HFF-Myc (cell line): Measurements from ENCODE around the gene YBX2.

Source experiments
- DNase-seq: peaks from one replicate; pipeline ENCODE4 v3.0.0-alpha.2; 2011; ENCODE audit warnings: low read depth; ENCODE audit errors: extremely low read depth
- H3K4me3 ChIP-seq: replicated peaks from 2 replicates; pipeline ENCODE4 v1.5.1; 2011; ENCODE audit warnings: low read depth, mild to moderate bottlenecking, control low read depth, low read length
- TF ChIP-seq, protein P1 (sequence below): IDR thresholded peaks from 2 replicates; pipeline ENCODE4 v1.5.1; 2012; ENCODE audit warnings: mild to moderate bottlenecking, low read depth, low read length, control low read depth; ENCODE audit errors: missing control alignments

The YBX2 gene

DNA sequence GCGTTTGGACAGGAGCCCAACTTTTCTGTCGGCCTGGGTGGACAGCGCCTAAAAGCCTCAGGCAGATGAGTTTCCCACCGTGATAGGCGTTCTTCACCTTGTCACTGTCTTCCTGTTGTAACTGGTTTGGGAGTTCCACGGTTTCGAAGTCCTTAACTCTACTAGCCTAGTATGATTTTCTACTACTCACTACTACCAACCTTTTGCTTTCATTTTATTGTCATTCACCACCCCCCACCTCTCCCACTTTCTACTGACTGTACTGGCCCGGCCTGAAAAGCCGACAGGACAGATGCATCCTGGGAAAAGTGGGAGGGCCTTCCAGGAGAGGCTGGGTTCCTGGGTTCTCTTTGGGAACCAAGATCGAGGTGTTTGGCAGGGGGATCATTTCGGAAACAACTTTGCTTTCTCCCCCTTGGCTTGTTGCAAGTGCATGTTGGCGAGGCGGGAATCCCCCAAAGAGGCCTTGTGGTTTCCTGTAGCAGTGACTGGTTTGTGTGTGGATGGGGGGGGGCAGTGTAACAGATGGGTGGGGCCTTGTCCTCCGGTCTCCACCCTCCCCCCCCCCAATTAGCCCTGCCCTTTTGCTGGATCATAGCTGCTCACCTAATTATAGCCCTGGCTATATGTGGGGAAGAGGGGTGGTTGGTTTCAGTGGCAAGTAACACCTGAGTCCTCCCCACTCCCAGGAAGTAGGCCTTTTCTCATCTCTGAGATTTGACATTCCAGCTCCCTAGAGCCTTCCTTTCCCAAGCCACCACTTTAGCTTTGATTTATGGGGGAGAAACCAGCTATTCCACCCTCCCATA is 14.4 kb upstream of the YBX2 start:
- TF ChIP-seq, protein P1, sequence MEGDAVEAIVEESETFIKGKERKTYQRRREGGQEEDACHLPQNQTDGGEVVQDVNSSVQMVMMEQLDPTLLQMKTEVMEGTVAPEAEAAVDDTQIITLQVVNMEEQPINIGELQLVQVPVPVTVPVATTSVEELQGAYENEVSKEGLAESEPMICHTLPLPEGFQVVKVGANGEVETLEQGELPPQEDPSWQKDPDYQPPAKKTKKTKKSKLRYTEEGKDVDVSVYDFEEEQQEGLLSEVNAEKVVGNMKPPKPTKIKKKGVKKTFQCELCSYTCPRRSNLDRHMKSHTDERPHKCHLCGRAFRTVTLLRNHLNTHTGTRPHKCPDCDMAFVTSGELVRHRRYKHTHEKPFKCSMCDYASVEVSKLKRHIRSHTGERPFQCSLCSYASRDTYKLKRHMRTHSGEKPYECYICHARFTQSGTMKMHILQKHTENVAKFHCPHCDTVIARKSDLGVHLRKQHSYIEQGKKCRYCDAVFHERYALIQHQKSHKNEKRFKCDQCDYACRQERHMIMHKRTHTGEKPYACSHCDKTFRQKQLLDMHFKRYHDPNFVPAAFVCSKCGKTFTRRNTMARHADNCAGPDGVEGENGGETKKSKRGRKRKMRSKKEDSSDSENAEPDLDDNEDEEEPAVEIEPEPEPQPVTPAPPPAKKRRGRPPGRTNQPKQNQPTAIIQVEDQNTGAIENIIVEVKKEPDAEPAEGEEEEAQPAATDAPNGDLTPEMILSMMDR: no peak
- no peak for DNase-seq
- peak overlapping the region; percentile 98 for H3K4me3 ChIP-seq

DNA sequence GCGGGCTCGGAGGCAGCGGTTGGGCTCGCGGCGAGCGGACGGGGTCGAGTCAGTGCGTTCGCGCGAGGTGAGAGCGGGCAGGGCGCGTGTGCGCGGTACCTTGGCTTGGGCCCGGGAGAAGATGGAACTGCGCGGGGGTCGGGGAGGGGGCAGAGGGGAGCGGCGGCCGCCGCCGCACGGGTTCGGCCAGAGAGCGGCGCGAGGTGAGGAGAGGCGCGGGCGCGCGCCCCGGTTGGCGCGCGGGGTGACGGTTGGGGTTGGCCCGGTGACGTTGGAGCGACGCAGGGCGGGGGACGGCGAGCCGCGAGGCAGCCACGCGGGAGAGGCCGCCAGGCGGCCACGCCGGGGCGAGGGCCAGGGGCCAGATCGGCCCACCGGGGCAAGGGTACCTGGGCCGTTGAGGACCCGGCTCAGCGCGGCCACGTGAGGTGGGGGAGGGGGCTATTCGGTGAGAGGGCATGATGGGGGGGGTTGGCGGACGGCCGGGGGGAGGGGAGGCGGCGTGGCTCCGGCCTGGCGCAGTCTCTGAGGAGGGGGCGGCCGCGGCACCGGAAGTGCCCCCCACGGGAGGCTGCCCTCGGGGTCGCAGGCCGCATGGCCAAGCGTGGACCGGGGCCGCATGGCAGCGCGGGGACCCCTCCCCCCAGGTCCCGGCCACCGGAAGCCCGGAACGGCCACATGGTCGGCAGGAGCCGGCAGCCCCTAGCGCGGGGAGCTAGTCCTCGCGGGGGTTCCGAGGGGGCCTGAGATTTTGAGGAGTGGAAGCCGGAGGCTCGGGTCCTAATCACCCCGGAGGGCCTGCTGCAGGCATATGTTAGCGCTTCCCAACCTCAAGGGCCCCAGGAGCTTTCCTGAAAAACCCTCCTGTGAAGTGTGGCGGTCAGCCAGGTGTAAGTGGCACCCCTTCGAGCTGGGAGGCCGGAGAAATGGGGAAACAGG is 13.5 kb upstream of the YBX2 start:
- TF ChIP-seq, protein P1: no peak
- H3K4me3 ChIP-seq: peak overlapping the region; percentile 98
- no peak for DNase-seq

DNA sequence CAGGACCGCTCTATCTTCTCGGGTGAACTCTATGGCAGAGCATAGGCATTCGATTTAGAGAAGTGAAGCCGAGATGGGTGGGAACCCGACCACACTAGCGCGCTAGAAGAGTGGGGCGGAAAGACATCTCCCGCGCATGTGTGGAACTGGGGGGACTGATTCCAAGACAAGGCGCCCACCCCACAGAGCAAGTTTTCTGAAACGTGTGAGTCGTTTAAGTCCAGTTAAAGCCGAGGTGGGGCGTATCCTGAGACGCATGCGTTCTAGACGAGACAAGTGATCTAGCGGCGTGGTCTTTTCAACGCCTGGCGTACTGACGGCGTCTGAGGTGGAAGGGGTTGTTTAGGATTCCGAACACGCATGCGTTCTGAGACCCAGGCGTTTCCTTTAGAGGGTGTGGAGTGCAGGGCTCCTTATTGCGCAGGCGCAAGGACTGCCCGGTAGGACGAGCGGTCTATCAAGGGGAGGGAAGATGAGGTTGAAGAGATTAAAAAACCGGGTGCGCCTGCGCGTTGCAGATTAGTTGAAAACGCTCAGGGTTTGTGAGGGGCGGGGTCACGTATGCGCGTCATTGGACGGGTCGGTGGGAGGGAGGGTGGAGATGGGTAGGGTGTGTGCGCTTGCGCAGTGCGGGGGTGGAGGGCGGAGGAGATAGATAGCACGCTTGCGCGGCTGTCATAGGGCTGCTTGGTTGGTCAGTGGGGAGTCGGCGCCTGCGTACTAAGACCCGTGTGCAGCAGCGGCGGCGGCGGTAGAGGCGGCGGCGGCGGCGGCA is 12.7 kb upstream of the YBX2 start, which contains the start of gene EIF5A:
Gene EIF5A (plus strand): TSS at position 718 of the 775 bp plus-strand sequence. CDS start 2,008 bp downstream, outside the sequence.
- TF ChIP-seq, protein P1: no peak
- peak within 1 kb of the TSS; percentile 98 for H3K4me3 ChIP-seq
- DNase-seq: peak; percentile 100

DNA sequence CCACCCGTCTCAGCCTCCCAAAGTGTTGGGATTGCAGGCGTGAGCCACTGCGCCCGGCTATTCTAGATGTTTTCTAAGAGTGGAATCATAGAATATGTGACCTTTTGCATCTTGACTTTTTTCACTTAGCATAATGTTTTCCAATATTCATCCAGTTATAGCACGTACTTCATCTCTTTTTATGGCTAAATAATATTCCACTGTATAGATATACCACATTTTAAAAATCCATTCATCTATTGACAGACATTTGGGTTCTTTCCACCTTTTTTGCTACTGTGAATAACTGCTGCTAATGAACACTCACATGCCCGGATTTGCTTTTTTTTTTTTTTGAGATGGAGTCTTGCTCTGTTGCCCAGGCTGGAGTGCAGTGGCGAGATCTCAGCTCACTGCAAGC is 9.7 kb upstream of the YBX2 start:
- TF ChIP-seq, protein P1: no peak
- DNase-seq: no peak
- H3K4me3 ChIP-seq: no peak overlapping the region

DNA sequence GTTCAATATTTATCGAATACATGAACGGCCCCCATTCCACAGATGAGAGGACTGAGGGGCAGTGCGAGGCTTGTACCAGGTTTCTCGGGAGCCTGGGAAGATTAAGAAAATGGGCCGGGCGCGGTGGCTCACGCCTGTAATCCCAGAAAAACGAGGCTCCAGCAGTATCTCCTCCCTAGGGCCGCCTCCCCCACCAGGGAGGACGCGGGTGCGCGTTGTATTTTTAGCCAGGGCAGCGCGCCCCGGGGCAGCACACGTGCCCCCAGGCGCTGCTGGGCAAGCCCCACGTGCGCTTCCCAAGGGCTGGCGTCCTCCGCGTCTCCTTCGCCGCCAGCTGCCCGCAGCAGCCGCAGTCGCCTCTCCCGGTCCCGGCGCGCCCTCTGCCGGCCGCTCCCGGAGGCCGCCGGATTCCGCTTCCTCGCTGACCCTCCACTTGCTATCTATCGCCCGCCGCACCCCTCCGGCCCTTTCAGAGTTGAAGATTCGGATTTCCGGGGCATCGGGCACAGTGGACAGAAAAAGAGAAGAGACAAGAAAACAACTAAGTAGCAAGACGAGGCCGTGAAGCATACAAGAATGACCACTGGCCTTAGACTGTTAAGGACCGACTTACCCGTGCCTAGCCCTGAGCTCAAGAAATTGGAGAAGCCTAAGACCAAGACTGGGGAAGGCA is 1.9 kb upstream of the YBX2 start:
- TF ChIP-seq, protein P1: peak; percentile 94

More for the DNA sequence above, 1.9 kb upstream of the YBX2 start:
- H3K4me3 ChIP-seq: no peak overlapping the region
- DNase-seq: no peak
